Peyer's patch (tissue), 4 donors: Measurements from ENCODE around the gene LEPROT. TPM values are rescaled to one million over a fixed set of nuclear protein-coding genes. Genes with fewer than 3 reads are reported as not detected.

ENCODE experiments used
- DNase-seq, 3 donors: peaks; one replicate each; pipeline ENCODE4 v3.0.0-alpha.2; 2017 to 2019
- H3K27ac ChIP-seq, 4 donors: fragments of 200-600 bp; sonication (generic); one replicate each; pipeline ENCODE4 v1.5.1; 2016 to 2019
- H3K27me3 ChIP-seq, 2 donors: fragments of 200-600 bp; sonication (generic); one replicate each; pipeline ENCODE4 v1.5.1; 2019
- H3K36me3 ChIP-seq, 3 donors: fragments of 200-600 bp; sonication (generic); one replicate each; pipeline ENCODE4 v1.5.1; 2016 to 2019
- H3K4me1 ChIP-seq, 4 donors: fragments of 200-600 bp; sonication (generic); one replicate each; pipeline ENCODE4 v1.5.1; 2016 to 2019
- H3K4me3 ChIP-seq, 4 donors: fragments of 200-600 bp; sonication (generic); 1 replicate in 3 of 4; 2 replicates in 1 of 4; pipeline ENCODE4 v1.5.1; 2016 to 2019; ENCODE audit warnings: mild to moderate bottlenecking in 1 of 4
- H3K9me3 ChIP-seq, 4 donors: fragments of 200-600 bp; sonication (generic); one replicate each; pipeline ENCODE4 v1.5.1; 2016 to 2019; ENCODE audit warnings: mild to moderate bottlenecking in 1 of 4
- CTCF ChIP-seq, 6 experiments: fragments of 450-650 bp in 4 of 6; fragments of 200-600 bp in 2 of 6; sonication (generic) in 1 of 6; IDR thresholded peaks; one replicate each; pipeline ENCODE4 v1.5.1; 2017 to 2019; ENCODE audit warnings: antibody characterized with exemption in 6 of 6, mild to moderate bottlenecking in 3 of 6, moderate library complexity in 1 of 6
- POLR2A ChIP-seq, 2 donors: fragments of 450-650 bp; IDR thresholded peaks; one replicate each; pipeline ENCODE4 v1.5.1; 2017; ENCODE audit warnings: antibody characterized with exemption in 2 of 2, mild to moderate bottlenecking in 2 of 2, moderate library complexity in 2 of 2
- total RNA-seq, 4 donors: library from RNA; depleted of rRNA; stranded (reverse); fragments of >200 nt; gene quantifications; one replicate each; pipeline ENCODE4 v1.1.0, GENCODE V29; 2016

Gene LEPROT
- total RNA-seq, 4 donors from 2014 or later: 19.8 to 52.5 (median 40.3) TPM

GRCh38 chr1:65467536-65467935 lies 47.1 kb downstream of the LEPROT start:
- DNase-seq: no peak
- H3K36me3 ChIP-seq: no peaks in the 10 kb centered on the region
- TF ChIP-seq POLR2A (IDR thresholded peaks at IDR 0.05) (no peak), CTCF (IDR thresholded peaks at IDR 0.05) (no peak)
- peaks cover 0 to 10% (median 0%) of the 10 kb centered on the region in 4 donors for H3K4me1 ChIP-seq
- H3K27me3 ChIP-seq: no peaks in the 10 kb centered on the region
- no peak overlapping the region for H3K27ac ChIP-seq
- no peak overlapping the region for H3K4me3 ChIP-seq
- H3K9me3 ChIP-seq: no peaks in the 10 kb centered on the region

DNA sequence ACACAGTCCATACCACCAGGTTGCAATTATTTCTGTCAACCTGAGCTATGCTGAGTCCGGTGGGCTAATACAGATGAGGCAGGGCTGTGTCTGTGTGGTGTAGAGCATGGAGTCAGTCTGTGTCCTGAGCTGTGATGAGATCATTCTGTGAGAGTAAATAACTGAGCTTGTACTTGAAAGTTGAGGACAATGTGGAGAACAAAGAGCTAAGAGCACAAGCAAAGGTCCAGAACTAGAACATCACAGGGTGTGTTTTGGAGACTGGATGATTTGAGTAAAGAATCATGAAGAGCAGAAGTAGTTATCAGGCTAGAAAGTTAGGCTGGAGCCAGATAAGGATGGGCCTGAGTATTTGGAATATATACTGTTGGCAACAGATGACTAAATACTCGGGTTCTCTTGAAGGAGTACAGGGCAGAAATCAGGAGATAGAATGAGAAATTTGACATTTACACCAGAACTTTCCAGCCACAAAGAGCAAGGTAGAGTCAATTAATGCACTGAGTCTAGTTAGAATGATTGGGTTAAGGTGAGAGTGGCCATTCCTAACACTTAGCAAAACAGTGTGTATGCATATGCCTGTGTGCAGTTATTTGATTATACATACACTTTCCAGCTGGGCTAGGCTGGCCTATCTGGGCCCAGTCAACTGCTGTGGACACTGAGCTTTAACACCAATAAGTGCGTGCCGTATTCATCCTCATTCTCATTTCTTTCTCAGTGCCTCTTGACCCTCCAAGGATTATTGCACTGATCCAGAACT lies 48.8 kb downstream of the LEPROT start:
- TF ChIP-seq CTCF (IDR thresholded peaks at IDR 0.05) (no peak), POLR2A (IDR thresholded peaks at IDR 0.05) (no peak)
- H3K27ac ChIP-seq: no peak overlapping the region
- no peak for DNase-seq

DNA sequence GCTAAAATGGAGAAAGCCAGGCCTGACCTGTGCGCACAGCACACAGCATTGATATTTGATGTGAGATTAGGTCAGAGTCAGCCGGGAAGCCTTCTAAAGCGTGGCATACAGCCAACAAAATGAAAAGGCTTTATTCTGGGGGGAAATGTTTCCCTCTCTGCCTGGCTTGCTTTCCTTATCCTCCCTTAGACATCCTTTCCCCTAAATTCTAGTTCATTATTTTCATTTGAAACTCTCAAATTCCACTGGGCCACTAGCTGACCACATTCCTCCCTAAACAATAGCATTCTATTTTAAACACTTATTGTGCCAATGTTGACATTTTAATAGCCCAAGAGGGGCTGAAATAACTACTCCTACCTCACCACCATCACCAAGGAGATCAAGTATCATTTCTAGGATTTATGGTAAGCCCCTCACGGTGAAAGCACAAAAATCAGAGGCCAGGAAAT lies 49.4 kb downstream of the LEPROT start:
- Histone ChIP-seq H3K27me3 (no peaks in the 10 kb centered on the region), H3K4me1 (peaks cover 0 to 10% (median 0%) of the 10 kb centered on the region in 4 donors), H3K27ac (no peak overlapping the region), H3K36me3 (no peaks in the 10 kb centered on the region), H3K4me3 (no peak overlapping the region), H3K9me3 (no peaks in the 10 kb centered on the region)
- TF ChIP-seq POLR2A (IDR thresholded peaks at IDR 0.05): no peak
- TF ChIP-seq CTCF (IDR thresholded peaks at IDR 0.05): no peak
- DNase-seq: no peak

More for the DNA sequence above, 48.8 kb downstream of the LEPROT start:
- Histone ChIP-seq H3K36me3 (no peaks in the 10 kb centered on the region), H3K4me3 (no peak overlapping the region), H3K4me1 (peaks cover 0 to 10% (median 0%) of the 10 kb centered on the region in 4 donors), H3K27me3 (no peaks in the 10 kb centered on the region), H3K9me3 (no peaks in the 10 kb centered on the region)

DNA sequence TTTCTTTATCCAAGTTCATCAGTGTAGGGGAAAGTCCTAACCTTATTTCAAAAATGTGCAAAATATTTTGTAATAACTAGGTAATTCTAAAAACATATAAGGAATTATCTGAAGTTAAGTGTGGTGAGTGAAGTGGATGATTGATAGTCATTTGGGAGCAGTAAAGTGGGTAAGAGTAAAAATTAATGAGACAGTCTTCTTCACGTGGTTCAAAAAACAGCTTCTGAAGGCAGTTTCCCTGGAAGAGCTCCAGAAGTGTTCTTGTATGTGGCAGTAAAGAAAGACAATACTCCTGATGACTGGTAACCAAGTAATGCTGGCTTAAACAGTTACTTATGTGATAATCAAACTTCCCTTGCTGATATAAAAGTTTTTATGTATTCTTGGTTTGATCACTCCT lies 50.3 kb downstream of the LEPROT start:
- no peak for DNase-seq
- H3K27ac ChIP-seq: no peak overlapping the region

GRCh38 chr1:65471213-65471833 lies 50.9 kb downstream of the LEPROT start:
- no peaks in the 10 kb centered on the region for H3K27me3 ChIP-seq
- no peak overlapping the region for H3K4me3 ChIP-seq
- DNase-seq: no peak
- no peaks in the 10 kb centered on the region for H3K9me3 ChIP-seq
- no peaks in the 10 kb centered on the region for H3K36me3 ChIP-seq
- H3K27ac ChIP-seq: no peak overlapping the region
- no peak for TF ChIP-seq CTCF (IDR thresholded peaks at IDR 0.05)
- no peak for TF ChIP-seq POLR2A (IDR thresholded peaks at IDR 0.05)
- H3K4me1 ChIP-seq: peaks cover 0 to 10% (median 0%) of the 10 kb centered on the region in 4 donors

More for the DNA sequence above, 50.3 kb downstream of the LEPROT start:
- Histone ChIP-seq H3K4me3 (no peak overlapping the region), H3K9me3 (no peaks in the 10 kb centered on the region), H3K36me3 (no peaks in the 10 kb centered on the region), H3K27me3 (no peaks in the 10 kb centered on the region), H3K4me1 (peaks cover 0 to 10% (median 0%) of the 10 kb centered on the region in 4 donors)
- TF ChIP-seq POLR2A (IDR thresholded peaks at IDR 0.05) (no peak), CTCF (IDR thresholded peaks at IDR 0.05) (no peak)
